SK-N-SH (cell line): ENCODE data around the gene LONP2. TPM values are rescaled to one million over a fixed set of nuclear protein-coding genes. Genes with fewer than 3 reads are reported as not detected.
"Not testable (repeated sequence)": the region's sequence is repeated elsewhere in the genome, so short reads cannot be mapped to it uniquely, and the experiment has no call there.

Experiments
- CTCF ChIA-PET: fragments of 300-600, 350-600 bp; formaldehyde crosslinking; extraction: SDS; loops from one replicate; lab custom pipeline; 2021; lab: Yijun Ruan, JAX
- POLR2A ChIA-PET: fragments of 350-600 bp; sonication (Branson Sonifier 250); formaldehyde crosslinking; extraction: SDS; loops from one replicate; lab custom pipeline; 2020; ENCODE audit warnings: antibody characterized with exemption, inconsistent platforms; lab: Yijun Ruan, JAX
- DNase-seq: peaks from one replicate; pipeline ENCODE4 v3.0.0; 2012
- H2AFZ ChIP-seq: fragments of 200-600 bp; sonication (generic); 2 replicates; pipeline ENCODE4 v1.8.1; 2016; ENCODE audit warnings: antibody characterized with exemption, mild to moderate bottlenecking, low read depth
- H3F3A ChIP-seq: fragments of 200-600 bp; sonication (generic); replicated peaks from 2 replicates; pipeline ENCODE3; 2016; ENCODE audit warnings: antibody characterized with exemption, mild to moderate bottlenecking; ENCODE audit not compliant: insufficient read depth
- H3K27ac ChIP-seq, 2 experiments: fragments of 200-500 bp in 1 of 2; fragments of 200-600 bp in 1 of 2; sonication (Bioruptor generic) in 1 of 2; sonication (generic), shearing (Covaris generic) in 1 of 2; 2 replicates each; pipeline versions ENCODE4 v1.5.1 to v1.6.1; 2014 to 2016; ENCODE audit warnings: low read depth in 2 of 2, inconsistent platforms in 1 of 2, low read length in 1 of 2, mild to moderate bottlenecking in 1 of 2, mixed read lengths in 1 of 2
- H3K27me3 ChIP-seq: fragments of 200-600 bp; sonication (generic), shearing (Covaris generic); 2 replicates; pipeline ENCODE4 v1.6.1; 2016; ENCODE audit warnings: mixed run types; ENCODE audit not compliant: insufficient read depth
- H3K36me3 ChIP-seq, 2 experiments: fragments of 200-500 bp in 1 of 2; fragments of 200-600 bp in 1 of 2; sonication (Bioruptor generic) in 1 of 2; sonication (generic) in 1 of 2; replicated peaks in 1 of 2; 2 replicates each; pipeline versions ENCODE3 to v1.5.1; 2014 to 2016; ENCODE audit warnings: low read length in 1 of 2, mild to moderate bottlenecking in 1 of 2; ENCODE audit not compliant: insufficient read depth in 2 of 2, control insufficient read depth in 1 of 2
- H3K4me1 ChIP-seq, 2 experiments: fragments of 200-500 bp in 1 of 2; fragments of 200-600 bp in 1 of 2; sonication (Bioruptor generic) in 1 of 2; sonication (generic), shearing (Covaris generic) in 1 of 2; 2 replicates each; pipeline versions ENCODE4 v1.5.1 to v1.6.1; 2014 to 2016; ENCODE audit warnings: low read depth in 1 of 2, low read length in 1 of 2, mixed run types in 1 of 2; ENCODE audit not compliant: insufficient read depth in 2 of 2, control insufficient read depth in 1 of 2
- H3K4me2 ChIP-seq: fragments of 200-600 bp; sonication (generic), shearing (Covaris generic); 2 replicates; pipeline ENCODE4 v1.6.1; 2017; ENCODE audit warnings: mixed run types
- H3K4me3 ChIP-seq, 2 experiments: fragments of 200-500 bp in 1 of 2; fragments of 200-600 bp in 1 of 2; sonication (Bioruptor generic) in 1 of 2; sonication (generic), shearing (Covaris generic) in 1 of 2; 2 replicates each; pipeline versions ENCODE4 v1.5.1 to v1.8.1; 2014 to 2016; ENCODE audit warnings: low read depth in 2 of 2, inconsistent platforms in 1 of 2, low read length in 1 of 2, mild to moderate bottlenecking in 1 of 2, mixed read lengths in 1 of 2, moderate library complexity in 1 of 2
- H3K79me2 ChIP-seq: fragments of 200-600 bp; sonication (generic); 2 replicates; pipeline ENCODE4 v1.8.1; 2017; ENCODE audit warnings: mild to moderate bottlenecking; ENCODE audit not compliant: insufficient read depth
- H3K9ac ChIP-seq: fragments of 200-600 bp; sonication (generic); 2 replicates; pipeline ENCODE4 v1.6.1; 2017; ENCODE audit warnings: mixed run types
- H3K9me2 ChIP-seq: fragments of 200-600 bp; sonication (generic); 2 replicates; pipeline ENCODE4 v1.6.1; 2017; ENCODE audit warnings: mixed run types
- H3K9me3 ChIP-seq: fragments of 200-600 bp; sonication (generic); 2 replicates; pipeline ENCODE4 v1.6.1; 2017; ENCODE audit warnings: mixed run types, mild to moderate bottlenecking, moderate library complexity
- H4K20me1 ChIP-seq: fragments of 200-600 bp; sonication (generic); 2 replicates; pipeline ENCODE4 v1.6.1; 2017; ENCODE audit warnings: mild to moderate bottlenecking, mixed run types; ENCODE audit not compliant: insufficient read depth
- CTCF ChIP-seq: fragments of 200-600 bp; sonication (generic); IDR thresholded peaks from 2 replicates; pipeline ENCODE4 v1.6.1; 2017; ENCODE audit warnings: antibody characterized with exemption, mild to moderate bottlenecking, moderate library complexity
- ELF1 ChIP-seq: IDR thresholded peaks from 2 replicates; pipeline ENCODE4 v1.4.0; 2012
- EP300 ChIP-seq, 2 experiments: IDR thresholded peaks; 2 replicates each; pipeline versions ENCODE4 v1.4.0 to v1.6.1; 2012; ENCODE audit warnings: borderline replicate concordance in 1 of 2, low read depth in 1 of 2, low read length in 1 of 2
- EZH2phosphoT487 ChIP-seq: fragments of 200-600 bp; sonication (generic); IDR thresholded peaks from 2 replicates; pipeline ENCODE4 v1.6.1; 2017; ENCODE audit warnings: low read depth, mixed run types, mild to moderate bottlenecking, antibody characterized with exemption, moderate library complexity, borderline replicate concordance
- GATA2 ChIP-seq: sonication (generic); formaldehyde crosslinking; IDR thresholded peaks from 2 replicates; pipeline ENCODE4 v1.5.0; 2020; ENCODE audit warnings: mild to moderate bottlenecking, missing genetic modification reagents
- IRF3 ChIP-seq: fragments of 150-350 bp; IDR thresholded peaks from 2 replicates; pipeline ENCODE4 v1.6.1; 2016; ENCODE audit warnings: mild to moderate bottlenecking, low read depth, low read length
- JUND ChIP-seq: IDR thresholded peaks from 2 replicates; pipeline ENCODE4 v1.4.0; 2012
- MEF2A ChIP-seq: IDR thresholded peaks from 2 replicates; pipeline ENCODE4 v1.4.0; 2012; ENCODE audit warnings: low read depth, borderline replicate concordance
- MXI1 ChIP-seq: IDR thresholded peaks from 2 replicates; pipeline ENCODE4 v1.6.1; 2012; ENCODE audit warnings: mild to moderate bottlenecking, low read depth, low read length, improper control_type of control experiment
- NRF1 ChIP-seq: IDR thresholded peaks from 2 replicates; pipeline ENCODE4 v1.6.1; 2012; ENCODE audit warnings: low read depth, mild to moderate bottlenecking, low read length
- PBX3 ChIP-seq: IDR thresholded peaks from 2 replicates; pipeline ENCODE4; 2012
- RAD21 ChIP-seq: IDR thresholded peaks from 2 replicates; pipeline ENCODE4 v1.6.1; 2012; ENCODE audit warnings: mild to moderate bottlenecking, low read length
- RCOR1 ChIP-seq: fragments of 150-350 bp; IDR thresholded peaks from 2 replicates; pipeline ENCODE4 v1.6.1; 2017; ENCODE audit warnings: antibody characterized with exemption, low read length
- RFX5 ChIP-seq: IDR thresholded peaks from 2 replicates; pipeline ENCODE4 v1.6.1; 2012; ENCODE audit warnings: mild to moderate bottlenecking, improper control_type of control experiment, low read length
- RXRA ChIP-seq: IDR thresholded peaks from 2 replicates; pipeline ENCODE4 v1.4.0; 2012; ENCODE audit warnings: low read depth, mild to moderate bottlenecking, borderline replicate concordance
- TCF12 ChIP-seq: IDR thresholded peaks from 2 replicates; pipeline ENCODE4 v1.4.0; 2012
- TEAD4 ChIP-seq: IDR thresholded peaks from 2 replicates; pipeline ENCODE4 v1.4.0; 2012; ENCODE audit warnings: mild to moderate bottlenecking, borderline replicate concordance; ENCODE audit not compliant: insufficient read depth
- YY1 ChIP-seq: IDR thresholded peaks from 2 replicates; pipeline ENCODE4 v1.4.0; 2012; ENCODE audit warnings: low read depth, mild to moderate bottlenecking
- WGBS: methylation state at CpG from one replicate; pipeline ENCODE4 v1.1.6; 2017; ENCODE audit warnings: low lambda C conversion rate; 5-methylcytosine and 5-hydroxymethylcytosine counted together
- polyA plus RNA-seq, 3 experiments: library from polyadenylated mRNA; depleted of rRNA; stranded (reverse); fragments of >200 nt; gene quantifications; 2 replicates each; pipeline ENCODE4 v1.2.3, GENCODE V29; 2012

The LONP2 gene
- polyA plus RNA-seq, 1 of the 3 experiments (the other 2 are of a cell fraction): 22.4 TPM

GRCh38 chr16:48308535-48308934 is 64.4 kb downstream of the LONP2 start (continued):
- TF ChIP-seq JUND: no peak
- no peak for TF ChIP-seq NRF1
- TF ChIP-seq TCF12: no peak

GRCh38 chr16:48310908-48311641 is 67.0 kb downstream of the LONP2 start:
- Histone ChIP-seq H3K4me2 (no peak overlapping the region), H3K4me1 (no peaks in the 10 kb centered on the region), H3K9ac (no peak overlapping the region), H3F3A (peaks cover 3% of the 10 kb centered on the region), H3K36me3 (peaks cover 22 to 70% of the 10 kb centered on the region in 2 experiments), H4K20me1 (no peaks in the 10 kb centered on the region), H3K9me2 (no peaks in the 10 kb centered on the region), H3K27me3 (no peaks in the 10 kb centered on the region), H3K9me3 (peaks cover 15% of the 10 kb centered on the region; the same call in 1 of the 2 replicates), H2AFZ (no peak overlapping the region), H3K27ac (no peak overlapping the region), H3K79me2 (0 out of 2 replicates have a peak, but pooled peaks cover 5% of the 10 kb centered on the region), H3K4me3 (no peak overlapping the region; a peak in 1 of 4 replicates)
- ChIA-PET POLR2A (no interaction called here), CTCF (interaction anchor here (1.1 kb wide), 1 partner anchor 15 kb away, joined by 3 read pairs; no protein-coding TSS in a partner anchor)
- 91% methylated on average over 4 of the region's 4 CpGs for WGBS
- DNase-seq: no peak
- TF ChIP-seq RCOR1: no peak
- TF ChIP-seq ELF1: no peak
- no peak for TF ChIP-seq PBX3
- no peak for TF ChIP-seq TEAD4
- TF ChIP-seq IRF3: no peak
- no peak for TF ChIP-seq MEF2A
- TF ChIP-seq GATA2 (CRISPR knock-in tag): no peak
- no peak for TF ChIP-seq NRF1
- no peak for TF ChIP-seq RAD21
- TF ChIP-seq MXI1: no peak
- no peak for TF ChIP-seq YY1
- TF ChIP-seq CTCF: no peak
- TF ChIP-seq EZH2phosphoT487: no peak
- TF ChIP-seq RFX5: no peak
- TF ChIP-seq EP300 (IDR thresholded peaks at IDR 0.05; ENCODE audit: borderline replicate concordance in 1 of 2, low read depth in 1 of 2, low read length in 1 of 2): no peak
- TF ChIP-seq RXRA: no peak

GRCh38 chr16:48313905-48314304 is 69.8 kb downstream of the LONP2 start:
- H2AFZ ChIP-seq, H3K27me3 ChIP-seq, H3K4me2 ChIP-seq, H3K9ac ChIP-seq, H3K27ac ChIP-seq, H3K9me2 ChIP-seq, CTCF ChIA-PET, H3K4me3 ChIP-seq, POLR2A ChIA-PET, H3K79me2 ChIP-seq, DNase-seq: not testable (repeated sequence)
- H3K36me3 ChIP-seq: peaks cover 6 to 45% of the 10 kb centered on the region in 2 experiments
- peaks cover 11% of the 10 kb centered on the region; the same call in 1 of the 2 replicates for H3K9me3 ChIP-seq
- peaks cover 18% of the 10 kb centered on the region for H3F3A ChIP-seq
- peaks cover 14% of the 10 kb centered on the region for H4K20me1 ChIP-seq
- WGBS: 95% methylated on average over 3 of the region's 3 CpGs
- peaks cover 0 to 11% of the 10 kb centered on the region in 2 experiments; a peak in 2 of 4 replicates for H3K4me1 ChIP-seq
